GM12801 (cell line): ENCODE measurements around the gene CWC27.

ENCODE experiments used
- CTCF ChIP-seq: IDR thresholded peaks from one replicate; pipeline ENCODE4 v1.5.1; 2011; ENCODE audit warnings: control low read depth; ENCODE audit not compliant: insufficient read length; ENCODE audit errors: extremely low read depth

The CWC27 gene

GRCh38 chr5:64768358-64769312, at the start of gene CWC27, which contains the start of gene SREK1IP1:
TSS of gene CWC27 (plus strand) at chr5:64768930. CDS start at chr5:64769147, 217 bp downstream.
TSS of gene SREK1IP1 (minus strand) at chr5:64768691. CDS start at chr5:64768517, 174 bp downstream.
- TF ChIP-seq CTCF: no peak

- no peak for TF ChIP-seq CTCF
Measured at GRCh38 chr5:64722588-64722987, 46.1 kb upstream of the CWC27 start.

GRCh38 chr5:64727150-64727549, 41.6 kb upstream of the CWC27 start:
- TF ChIP-seq CTCF: no peak

- no peak for TF ChIP-seq CTCF
Measured at GRCh38 chr5:64742411-64742810, 26.3 kb upstream of the CWC27 start.

GRCh38 chr5:64742821-64743220, 25.9 kb upstream of the CWC27 start:
- TF ChIP-seq CTCF: no peak

- TF ChIP-seq CTCF: no peak
Measured at GRCh38 chr5:64744914-64745313, 23.8 kb upstream of the CWC27 start.

GRCh38 chr5:64746446-64746845, 22.3 kb upstream of the CWC27 start:
- TF ChIP-seq CTCF: no peak
